GM19351 (cell line): ENCODE measurements around the gene NSUN2.
"Not testable (repeated sequence)": the region's sequence is repeated elsewhere in the genome, so short reads cannot be mapped to it uniquely, and the experiment has no call there.

Source experiments
- ATAC-seq: cut with Tn5 transposase; IDR thresholded peaks from one replicate; pipeline ENCODE4 v1.9.1; 2021; ENCODE audit warnings: mild to moderate bottlenecking, moderate library complexity; ENCODE audit not compliant: unreplicated experiment

NSUN2 gene

DNA sequence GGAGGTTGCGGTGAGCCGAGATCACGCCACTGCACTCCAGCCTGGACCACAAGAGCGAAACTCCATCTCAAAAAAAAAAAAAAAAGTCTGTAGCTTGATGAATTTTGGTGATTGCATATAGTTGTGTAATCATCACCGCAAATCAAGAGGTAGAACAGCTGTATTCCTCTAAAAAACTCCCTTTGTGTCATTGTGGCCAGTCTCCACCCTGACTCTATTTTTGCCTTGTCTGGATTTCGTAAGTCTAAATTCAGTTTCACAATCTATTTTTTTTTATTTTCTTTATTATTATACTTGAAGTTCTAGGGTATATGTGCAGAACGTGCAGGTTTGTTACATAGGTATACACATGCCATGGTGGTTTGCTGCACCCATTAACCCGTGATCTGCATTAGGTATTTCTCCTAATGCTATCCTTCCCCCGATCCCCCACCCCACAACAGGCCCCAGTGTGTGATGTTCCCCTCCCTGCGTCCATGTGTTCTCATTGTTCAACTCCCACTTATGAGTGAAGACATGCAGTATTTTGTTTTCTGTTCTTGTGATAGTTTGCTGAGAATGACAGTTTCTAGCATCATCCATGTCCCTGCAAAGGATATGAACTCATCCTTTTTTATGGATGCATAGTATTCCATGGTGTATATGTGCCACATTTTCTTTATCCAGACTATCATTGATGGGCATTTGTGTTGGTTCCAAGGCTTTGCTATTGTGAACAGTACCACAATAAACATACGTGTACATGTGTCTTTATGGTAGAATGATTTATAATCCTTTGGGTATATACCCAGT lies 12.9 kb upstream of the NSUN2 start:
- not testable (repeated sequence) for ATAC-seq

DNA sequence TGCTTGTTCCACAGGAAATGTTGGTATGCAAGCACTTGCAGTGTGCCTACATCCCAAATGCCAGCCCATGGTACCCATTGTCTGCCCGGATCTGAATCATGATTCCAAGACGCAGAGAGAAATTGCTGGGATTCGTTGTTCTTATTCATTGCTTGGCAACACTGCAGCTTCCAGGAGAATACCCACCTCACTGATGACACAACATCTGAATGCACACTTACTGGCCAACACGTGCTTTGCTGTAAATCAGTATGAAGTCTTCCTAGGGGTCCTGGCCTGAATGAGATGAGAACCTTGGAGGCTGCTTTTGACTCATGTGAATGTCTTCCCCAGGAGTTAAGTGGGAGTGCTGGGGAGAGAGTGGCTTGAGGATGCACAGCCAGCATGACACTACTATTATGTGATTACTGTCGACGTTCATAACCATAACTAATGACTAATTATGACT lies 12.0 kb upstream of the NSUN2 start:
- ATAC-seq, result no peak

- no peak for ATAC-seq
These were observed 9.8 kb upstream of the NSUN2 start for GRCh38 chr5:6642655-6643054.

- ATAC-seq, result no peak
These were observed 5.4 kb upstream of the NSUN2 start for GRCh38 chr5:6638236-6638635.

GRCh38 chr5:6637590-6637989 lies 4.7 kb upstream of the NSUN2 start:
- no peak for ATAC-seq

GRCh38 chr5:6637022-6637421 lies 4.2 kb upstream of the NSUN2 start:
- ATAC-seq, result no peak

DNA sequence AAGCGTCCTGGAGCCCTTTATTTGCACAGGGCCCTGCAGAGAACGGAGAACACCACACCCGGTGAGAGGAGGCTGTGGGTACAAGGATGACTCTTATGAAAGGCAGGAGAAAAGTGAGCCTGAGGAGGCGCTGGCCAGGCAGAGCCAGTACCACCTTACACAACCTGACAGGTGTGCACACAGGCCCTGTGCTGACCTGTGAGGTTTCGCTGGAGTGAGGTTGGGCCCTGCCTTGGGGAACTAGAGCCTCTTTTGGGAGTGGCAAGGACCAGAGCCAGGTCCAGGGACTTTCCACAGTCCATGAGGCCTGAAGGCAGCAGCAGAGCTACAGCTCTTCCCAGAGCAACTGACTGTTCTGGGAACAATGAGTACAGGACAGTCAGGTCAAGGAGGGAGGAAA lies 3.4 kb upstream of the NSUN2 start:
- no peak for ATAC-seq

DNA sequence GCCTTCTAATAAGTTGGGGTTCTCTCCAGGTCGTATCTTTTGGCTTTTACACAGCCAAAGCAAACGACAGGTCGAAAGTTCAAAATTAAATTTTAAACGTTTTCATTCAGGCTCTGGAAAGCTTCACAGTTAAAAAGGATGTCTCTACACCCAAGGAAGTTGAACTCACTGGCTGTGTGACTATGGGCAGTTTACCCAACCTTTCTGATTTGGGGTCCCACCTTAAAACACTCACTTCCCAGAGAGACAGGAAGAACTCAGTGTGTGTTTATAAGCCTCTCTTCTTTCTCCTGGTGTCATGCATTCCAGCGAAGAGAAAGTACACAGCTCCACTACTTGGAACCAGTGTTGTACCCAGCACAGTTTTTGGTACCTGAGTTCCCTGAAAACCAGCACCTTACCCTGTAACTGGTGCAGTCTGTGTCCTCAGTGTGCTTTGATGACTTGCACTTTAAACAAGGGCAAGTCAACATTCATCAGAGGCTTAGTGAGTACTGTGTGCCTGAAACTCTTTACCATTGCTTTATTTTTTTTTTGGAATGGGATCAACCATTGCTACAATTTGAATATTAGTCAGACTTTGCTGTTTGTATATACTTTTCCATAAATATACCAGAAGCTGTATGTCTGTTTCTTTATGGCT lies 2.1 kb upstream of the NSUN2 start:
- no peak for ATAC-seq

DNA sequence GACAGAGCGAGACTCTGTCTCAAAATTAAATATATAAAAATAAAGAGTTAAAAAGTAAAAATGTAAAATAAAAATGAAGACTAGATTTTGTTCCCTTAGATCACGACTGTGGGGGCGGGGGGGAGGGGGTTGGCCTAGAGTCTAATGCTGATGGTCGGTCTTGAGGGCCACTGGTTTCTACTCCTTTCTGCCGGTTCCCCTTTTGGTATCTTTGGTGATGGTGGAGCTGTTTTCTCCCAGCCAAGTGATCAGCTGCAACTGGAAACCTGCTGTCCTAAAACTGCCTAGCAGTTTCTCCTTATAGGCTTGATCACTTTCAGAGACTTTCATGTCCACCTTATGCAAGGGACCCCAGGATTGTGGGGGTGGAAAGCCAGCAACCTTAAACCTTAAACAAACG lies 1.5 kb upstream of the NSUN2 start:
- ATAC-seq, result no peak

GRCh38 chr5:6633469-6634245 lies 813 bp upstream of the NSUN2 start:
- peak; percentile 48 for ATAC-seq

DNA sequence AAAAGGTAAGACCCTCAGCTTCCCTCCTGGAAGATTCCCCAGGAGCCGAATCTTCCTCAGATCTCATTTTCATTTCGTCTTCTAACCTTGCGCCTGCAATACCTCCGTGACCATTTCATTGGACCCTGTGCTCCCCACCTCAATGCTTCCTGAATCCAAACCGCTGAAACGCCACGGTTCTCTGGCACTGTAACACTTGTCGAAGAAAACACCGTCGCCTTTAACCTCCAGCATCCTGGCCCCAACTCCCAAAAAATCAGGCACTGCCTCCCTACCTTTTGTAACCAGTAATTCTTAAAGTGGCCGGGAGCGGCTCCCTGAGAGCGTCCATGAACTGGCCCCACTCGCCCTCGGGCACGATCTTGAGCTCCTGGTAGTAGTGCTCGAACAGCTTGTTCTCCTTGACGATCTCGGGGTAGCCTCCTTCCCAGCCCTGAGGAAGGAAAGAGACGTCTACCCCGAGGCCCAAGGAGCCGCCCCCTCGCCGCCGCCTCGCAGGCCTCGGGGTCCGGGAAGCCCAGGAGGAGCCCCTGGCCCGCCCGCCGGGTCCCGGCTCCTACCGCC lies 438 bp downstream of the NSUN2 start:
- ATAC-seq, result peak; percentile 27

DNA sequence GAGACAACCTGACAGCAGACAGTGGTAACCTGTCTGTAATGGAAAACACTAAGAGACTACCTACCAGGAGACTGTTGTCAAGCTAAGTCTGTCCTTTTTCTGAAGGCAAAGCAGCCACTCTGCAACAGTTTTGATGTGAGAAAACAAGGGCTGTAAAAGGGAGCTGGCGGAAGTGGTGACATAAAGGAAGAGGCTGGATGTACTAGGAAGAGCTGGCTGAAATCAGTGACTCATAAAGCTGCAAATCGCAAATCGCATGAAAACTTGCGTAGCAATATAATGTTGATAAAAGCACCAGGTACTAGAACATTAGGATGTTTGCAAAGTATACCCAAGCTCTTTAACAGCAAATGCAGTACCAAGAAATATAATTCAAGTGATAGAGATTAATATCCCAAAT lies 1.4 kb downstream of the NSUN2 start:
- no peak for ATAC-seq

DNA sequence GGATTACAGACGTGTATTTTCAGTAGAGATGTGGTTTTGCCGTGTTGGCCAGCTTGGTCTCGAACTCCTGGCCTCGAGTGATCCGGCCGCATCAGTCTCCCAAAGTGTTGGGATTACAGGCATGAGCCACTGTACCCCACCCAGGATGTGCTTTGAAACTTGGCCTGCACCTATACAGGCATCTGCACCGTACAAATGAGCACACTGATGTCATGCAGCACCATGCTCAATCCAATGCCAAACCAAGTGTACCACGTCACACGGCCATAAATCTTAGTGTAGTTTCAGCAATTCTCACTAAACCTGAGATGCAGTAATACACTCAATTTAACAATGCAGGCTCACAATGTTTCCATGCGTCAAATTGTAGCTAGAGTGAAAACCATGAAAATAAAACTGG lies 6.3 kb downstream of the NSUN2 start:
- ATAC-seq, result no peak

DNA sequence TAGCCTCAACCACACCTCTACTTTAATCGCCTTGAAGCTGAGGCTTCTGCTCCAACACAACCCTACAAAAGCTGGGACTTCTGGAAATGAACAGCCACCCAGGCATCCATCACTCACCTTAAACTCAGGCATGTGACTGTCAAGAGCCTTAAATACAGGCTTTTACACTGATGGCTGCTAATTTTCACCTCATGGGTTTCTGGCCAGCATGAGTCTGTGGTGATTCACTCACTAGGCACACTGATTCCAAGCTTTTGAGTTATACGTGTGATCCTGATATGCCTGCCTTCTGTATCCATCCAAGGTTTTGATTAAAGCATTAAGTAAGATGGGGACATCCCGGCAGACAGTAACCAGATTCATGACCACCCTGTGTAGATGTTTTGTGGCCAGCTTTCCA lies 8.9 kb downstream of the NSUN2 start:
- no peak for ATAC-seq

DNA sequence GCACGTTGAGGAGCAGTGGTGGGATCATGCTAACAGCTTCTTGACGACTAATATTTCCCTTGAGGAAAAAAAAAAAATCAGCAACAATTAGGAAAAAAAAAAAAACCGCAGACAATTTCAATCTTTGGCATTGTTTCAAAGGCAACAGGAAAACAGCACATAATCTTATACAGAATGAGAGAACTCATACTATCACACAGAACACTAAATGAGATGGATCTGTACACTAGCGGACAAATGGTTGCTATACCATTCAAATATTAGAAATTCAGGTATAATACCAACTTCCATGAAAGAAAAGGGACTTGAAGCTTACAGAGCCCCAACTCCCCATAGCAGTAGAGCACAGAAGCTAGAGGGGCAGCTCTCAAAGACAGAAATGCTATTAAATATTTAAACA lies 9.6 kb downstream of the NSUN2 start:
- no peak for ATAC-seq

- no peak for ATAC-seq
These were observed 16.2 kb downstream of the NSUN2 start for GRCh38 chr5:6616632-6617031.

DNA sequence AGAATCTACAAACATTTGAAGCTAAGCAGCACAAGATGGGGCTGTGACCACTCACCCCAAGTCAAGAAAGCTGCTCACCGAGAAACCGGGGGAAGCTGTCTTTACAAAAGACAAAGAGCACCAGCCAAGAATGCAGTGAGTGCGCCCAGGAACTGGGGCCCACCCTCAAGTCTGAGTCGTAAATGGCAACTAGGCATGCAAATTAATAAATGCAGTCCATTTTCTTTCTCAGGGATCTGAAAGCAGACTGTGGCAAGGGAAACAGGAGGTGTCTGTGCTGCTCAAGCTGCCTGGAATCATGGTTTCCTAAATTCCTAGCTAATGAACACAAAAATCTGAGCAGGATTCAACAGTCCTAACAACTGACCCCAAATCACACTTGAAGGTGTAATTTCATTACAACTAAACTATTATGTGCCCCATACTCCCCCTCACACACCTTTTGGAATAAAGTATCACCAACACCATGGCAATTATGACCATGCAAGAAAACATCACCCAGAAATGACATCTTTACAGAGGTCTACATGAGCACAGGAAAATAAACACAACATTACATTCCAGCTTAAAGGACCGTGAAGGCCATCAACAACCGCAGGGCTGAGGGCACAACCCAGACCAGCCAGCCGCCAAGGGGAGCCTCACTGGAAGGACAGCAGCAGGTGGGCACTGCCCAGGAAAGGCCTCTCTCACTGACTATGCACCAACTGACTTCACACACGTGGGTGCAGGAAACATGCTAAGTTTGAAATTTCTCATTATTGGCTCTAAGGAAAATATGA lies 17.6 kb downstream of the NSUN2 start:
- ATAC-seq, result no peak

DNA sequence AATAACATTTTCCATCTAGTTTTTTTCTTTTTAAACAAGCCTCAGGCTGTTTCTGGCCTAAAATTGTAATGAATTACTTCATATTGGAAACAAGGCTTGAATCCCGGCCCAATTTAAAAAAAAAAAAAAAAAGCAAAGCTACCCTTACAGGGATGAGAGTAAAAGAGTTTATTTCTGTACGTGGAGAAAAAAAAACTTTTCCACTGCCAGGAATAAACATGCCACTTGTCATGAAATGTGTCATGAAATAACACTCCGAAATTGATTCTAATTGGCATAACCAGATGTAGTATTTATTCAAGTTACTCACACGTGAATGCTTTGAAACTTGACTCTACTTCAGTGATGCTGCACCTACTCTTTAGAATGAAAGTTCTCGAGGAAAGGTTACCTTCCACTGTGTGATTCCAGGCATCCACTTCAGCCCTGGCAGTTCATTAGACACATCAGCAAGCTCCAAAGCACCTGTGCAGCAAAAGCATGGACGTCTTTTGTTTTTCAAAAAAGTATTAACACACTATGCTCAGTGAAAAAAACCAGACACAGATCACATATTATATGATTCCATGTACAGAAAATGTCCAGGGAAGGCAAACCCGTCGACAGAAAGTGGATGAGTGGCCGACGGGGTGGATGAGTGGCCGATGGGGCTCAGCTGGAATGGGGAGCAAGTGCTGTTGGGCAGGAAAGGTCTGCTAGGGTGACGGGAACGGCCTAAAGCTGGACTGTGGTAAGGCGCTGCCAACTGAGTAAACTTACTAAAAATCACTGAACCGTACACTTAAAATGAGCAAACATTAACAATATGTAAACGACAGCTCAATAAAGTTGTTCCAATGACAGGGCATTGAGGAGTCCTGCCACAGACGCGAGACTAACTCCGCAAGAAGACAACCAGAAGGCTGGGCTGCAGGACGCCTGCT lies 21.2 kb downstream of the NSUN2 start:
- no peak for ATAC-seq

DNA sequence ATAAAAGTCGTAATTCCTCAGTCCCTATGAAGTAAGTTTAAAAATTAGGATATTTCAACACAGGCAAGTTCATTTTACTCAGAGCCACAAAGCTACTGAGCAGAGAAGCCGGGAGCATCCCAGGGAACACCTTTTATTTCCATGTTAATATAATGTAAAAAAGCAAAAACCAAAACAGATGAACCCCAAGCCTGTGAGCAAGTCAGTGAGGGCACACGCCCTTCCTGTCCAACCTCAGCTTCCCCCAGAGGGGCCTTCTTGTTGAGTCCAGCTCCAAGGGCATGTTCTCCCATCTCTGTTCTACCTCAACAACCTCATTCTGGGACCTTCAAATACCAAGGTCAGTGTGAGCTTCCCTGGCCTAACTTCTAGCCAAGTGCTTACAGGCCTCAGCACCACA lies 24.8 kb downstream of the NSUN2 start:
- no peak for ATAC-seq

GRCh38 chr5:6607559-6607936 lies 25.3 kb downstream of the NSUN2 start:
- ATAC-seq, result no peak
